ENCODE measurements around the gene COG5.
A peak's percentile ranks its signal among the peaks of the same experiment; 100 is the strongest.

The COG5 gene

GRCh38 chr7:107505362-107505761 is 58.4 kb downstream of the COG5 start:
- no peak for DNase-seq

GRCh38 chr7:107503687-107504086 is 60.0 kb downstream of the COG5 start:
- no peak for DNase-seq

GRCh38 chr7:107502797-107503196 is 60.9 kb downstream of the COG5 start:
- DNase-seq, result no peak

GRCh38 chr7:107502154-107502553 is 61.6 kb downstream of the COG5 start:
- DNase-seq, result no peak

- DNase-seq, result no peak
Measured at GRCh38 chr7:107501593-107501992, 62.1 kb downstream of the COG5 start.

GRCh38 chr7:107499731-107500130 is 64.0 kb downstream of the COG5 start:
- DNase-seq, result no peak

- DNase-seq, result no peak
Measured at GRCh38 chr7:107495516-107495915, 68.2 kb downstream of the COG5 start.

GRCh38 chr7:107494884-107495283 is 68.8 kb downstream of the COG5 start:
- no peak for DNase-seq

GRCh38 chr7:107494315-107494751 is 69.4 kb downstream of the COG5 start:
- DNase-seq, result no peak

- no peak for DNase-seq
Measured at GRCh38 chr7:107492875-107493274, 70.8 kb downstream of the COG5 start.

- DNase-seq, result no peak
Measured at GRCh38 chr7:107486041-107486440, 77.7 kb downstream of the COG5 start.

GRCh38 chr7:107482571-107482970 is 81.1 kb downstream of the COG5 start:
- DNase-seq, result no peak

- DNase-seq, result no peak
Measured at GRCh38 chr7:107480932-107481331, 82.8 kb downstream of the COG5 start.

GRCh38 chr7:107479303-107479702 is 84.4 kb downstream of the COG5 start:
- no peak for DNase-seq

GRCh38 chr7:107474104-107474521 is 89.6 kb downstream of the COG5 start:
- no peak for DNase-seq

GRCh38 chr7:107472116-107472515 is 91.6 kb downstream of the COG5 start:
- DNase-seq, result no peak

- DNase-seq, result no peak
Measured at GRCh38 chr7:107471292-107472070, 92.2 kb downstream of the COG5 start.

GRCh38 chr7:107469929-107470328 is 93.8 kb downstream of the COG5 start, which contains the start of gene GPR22:
Gene GPR22 (plus strand): TSS chr7:107470057. CDS start chr7:107474061, 4,004 bp downstream.
- no peak for DNase-seq

GRCh38 chr7:107468824-107469223 is 94.9 kb downstream of the COG5 start:
- DNase-seq, result no peak

- DNase-seq, result no peak
Measured at GRCh38 chr7:107467972-107468371, 95.7 kb downstream of the COG5 start.

GRCh38 chr7:107464666-107465226 is 99.0 kb downstream of the COG5 start:
- DNase-seq, result no peak

GRCh38 chr7:107463139-107464078 is 100.3 kb downstream of the COG5 start:
- peak; percentile 37 for DNase-seq

- no peak for DNase-seq
Measured at GRCh38 chr7:107461938-107462533, 101.7 kb downstream of the COG5 start.
